Left lung (tissue), 10 donors: ENCODE data around the gene KIF22. TPM values are rescaled to one million over a fixed set of nuclear protein-coding genes. Genes with fewer than 3 reads are reported as not detected.

ENCODE experiments used
- ATAC-seq: fragments of 200-7000 bp; cut with Tn5 transposase; one replicate; pipeline ENCODE4 v1.9.1; 2020; ENCODE audit warnings: moderate library complexity
- DNase-seq, 4 donors: peaks; one replicate each; pipeline ENCODE4 v3.0.0-alpha.2; 2013 to 2020
- H3K27ac ChIP-seq, 2 donors: fragments of 200-600 bp; sonication (generic) in 1 of 2; one replicate each; pipeline versions ENCODE4 v1.5.0 to v1.8.0; 2020 to 2021
- H3K27me3 ChIP-seq, 2 donors: fragments of 200-600 bp; sonication (generic) in 1 of 2; one replicate each; pipeline versions ENCODE4 v1.5.0 to v1.8.0; 2020 to 2021
- H3K36me3 ChIP-seq, 2 donors: fragments of 200-600 bp; sonication (generic) in 1 of 2; one replicate each; pipeline versions ENCODE4 v1.5.0 to v1.8.0; 2020 to 2021
- H3K4me1 ChIP-seq, 2 donors: fragments of 200-600 bp; one replicate each; pipeline ENCODE4 v1.8.0; 2021
- H3K4me3 ChIP-seq, 2 donors: fragments of 200-600 bp; sonication (generic) in 1 of 2; one replicate each; pipeline versions ENCODE4 v1.5.0 to v1.8.0; 2020 to 2021; ENCODE audit warnings: mild to moderate bottlenecking in 1 of 2
- H3K9me3 ChIP-seq, 2 donors: fragments of 200-600 bp; sonication (generic) in 1 of 2; one replicate each; pipeline versions ENCODE4 v1.5.0 to v1.8.0; 2020 to 2021
- CTCF ChIP-seq, 2 donors: fragments of 200-600 bp; sonication (generic) in 1 of 2; IDR thresholded peaks; one replicate each; pipeline versions ENCODE4 v1.5.0 to v1.8.0; 2021; ENCODE audit warnings: antibody characterized with exemption in 2 of 2
- intact Hi-C, 2 donors: fragments of 100-400 bp; cut with DNase I; formaldehyde crosslinking; loops; one replicate each; pipeline versions ENCODE4 v1.11.2 to v1.14.2; 2022
- polyA plus RNA-seq, 6 donors: library from polyadenylated mRNA; unstranded; fragments of 120-200 nt; gene quantifications; one replicate each; pipeline ENCODE4 v1.2.1, GENCODE V29; 2013; ENCODE audit not compliant: insufficient read length in 6 of 6
- total RNA-seq, 2 donors: library from RNA; stranded (reverse); fragmentation: NEBNext Ultra II Directional; extraction: Animal tissue kit (Norgen Biotek cat#: 25700); gene quantifications; one replicate each; pipeline ENCODE4 v1.2.1, GENCODE V29; 2021
- donor health status: DM: no; HTN: yes; CAD: no.
- donor health status: DM: no; HTN: no; CAD: no.

Gene KIF22
- total and polyA plus RNA-seq, 8 donors = 24.8 to 92.2 (median 57.2) TPM

GRCh38 chr16:29854520-29855100 is 64.1 kb downstream of the KIF22 start:
- intact Hi-C loops = loop anchor here in 1 of 2 donors (10.0 kb wide), 1 partner anchor 150 kb away; no protein-coding TSS in a partner anchor
- H3K27ac ChIP-seq = no peak overlapping the region
- DNase-seq = no peak
- no peak for ATAC-seq
- H3K9me3 ChIP-seq = no peaks in the 10 kb centered on the region
- peaks cover 0 to 15% of the 10 kb centered on the region in 2 donors for H3K36me3 ChIP-seq
- H3K4me3 ChIP-seq = no peak overlapping the region
- no peaks in the 10 kb centered on the region for H3K4me1 ChIP-seq
- H3K27me3 ChIP-seq = no peaks in the 10 kb centered on the region
- TF ChIP-seq CTCF (IDR thresholded peaks at IDR 0.05) = no peak

Other genes starting within 250 kb of the KIF22 start
- gene SPN, start 127.5 kb upstream of the KIF22 start, total RNA-seq = 10 to 100 TPM; 27.7 to 29.1 TPM
- gene SPN, start 127.5 kb upstream of the KIF22 start, polyA plus RNA-seq = 1 to 10 TPM; 1.9 to 2.6 (median 2.4) TPM
- 10 to 100 TPM; 21.9 to 27.1 TPM for gene QPRT, start 111.6 kb upstream of the KIF22 start, total RNA-seq
- gene QPRT, start 111.6 kb upstream of the KIF22 start, polyA plus RNA-seq = 10 to 100 TPM; 46.2 to 58.8 (median 56.1) TPM
- 10 to 100 TPM in 1 of 2 donors, 1 to 10 TPM in 1; 3.3 to 13.6 TPM for gene C16orf54, start 44.8 kb upstream of the KIF22 start, total RNA-seq
- under 1 TPM; 0.33 to 0.73 (median 0.63) TPM for gene C16orf54, start 44.8 kb upstream of the KIF22 start, polyA plus RNA-seq
- gene ZG16, start 12.5 kb upstream of the KIF22 start, total RNA-seq = not detected
- gene ZG16, start 12.5 kb upstream of the KIF22 start, polyA plus RNA-seq = under 1 TPM in 5 of 6 donors, not detected in 1; 0.06 to 0.10 (median 0.07) TPM
- 100 to 1,000 TPM; 193 to 205 TPM for gene MAZ, start 15.8 kb downstream of the KIF22 start, total RNA-seq
- 100 to 1,000 TPM; 246 to 353 (median 292) TPM for gene MAZ, start 15.8 kb downstream of the KIF22 start, polyA plus RNA-seq
- gene PRRT2, start 21.4 kb downstream of the KIF22 start, total RNA-seq = 1 to 10 TPM in 1 of 2 donors, under 1 TPM in 1; 0.94 to 3.1 TPM
- gene PRRT2, start 21.4 kb downstream of the KIF22 start, polyA plus RNA-seq = 10 to 100 TPM in 5 of 6 donors, 1 to 10 TPM in 1; 9.0 to 15.1 (median 11.2) TPM
- 10 to 100 TPM; 16.4 to 23.1 TPM for gene PAGR1, start 25.4 kb downstream of the KIF22 start, total RNA-seq
- gene PAGR1, start 25.4 kb downstream of the KIF22 start, polyA plus RNA-seq = 10 to 100 TPM; 27.5 to 40.6 (median 30.6) TPM
- 100 to 1,000 TPM; 236 to 280 TPM for gene MVP, start 29.7 kb downstream of the KIF22 start, total RNA-seq
- gene MVP, start 29.7 kb downstream of the KIF22 start, polyA plus RNA-seq = 10 to 100 TPM; 12.5 to 22.8 (median 16.8) TPM
- gene CDIPT, start 72.5 kb downstream of the KIF22 start, total RNA-seq = 10 to 100 TPM; 69.5 to 84.8 TPM
- gene CDIPT, start 72.5 kb downstream of the KIF22 start, polyA plus RNA-seq = 10 to 100 TPM; 72.5 to 80.5 (median 78.3) TPM
- 10 to 100 TPM in 1 of 2 donors, 1 to 10 TPM in 1; 7.7 to 30.2 TPM for gene SEZ6L2, start 108.8 kb downstream of the KIF22 start, total RNA-seq
- gene SEZ6L2, start 108.8 kb downstream of the KIF22 start, polyA plus RNA-seq = 1 to 10 TPM; 4.9 to 6.3 (median 5.7) TPM
- gene ASPHD1, start 109.7 kb downstream of the KIF22 start, total RNA-seq = 10 to 100 TPM in 1 of 2 donors, 1 to 10 TPM in 1; 3.6 to 15.6 TPM
- under 1 TPM; 0.42 to 0.66 (median 0.61) TPM for gene ASPHD1, start 109.7 kb downstream of the KIF22 start, polyA plus RNA-seq
- gene KCTD13, start 135.5 kb downstream of the KIF22 start, total RNA-seq = 10 to 100 TPM; 14.8 to 20.9 TPM
- 10 to 100 TPM; 18.3 to 24.2 (median 21.3) TPM for gene KCTD13, start 135.5 kb downstream of the KIF22 start, polyA plus RNA-seq
- 100 to 1,000 TPM; 122 to 154 TPM for gene TMEM219, start 171.3 kb downstream of the KIF22 start, total RNA-seq
- gene TMEM219, start 171.3 kb downstream of the KIF22 start, polyA plus RNA-seq = 100 to 1,000 TPM; 103 to 128 (median 114) TPM
- gene TAOK2, start 183.1 kb downstream of the KIF22 start, total RNA-seq = 10 to 100 TPM; 61.4 to 64.5 TPM
- 10 to 100 TPM; 47.5 to 71.4 (median 55.0) TPM for gene TAOK2, start 183.1 kb downstream of the KIF22 start, polyA plus RNA-seq
- 10 to 100 TPM; 14.4 to 17.4 TPM for gene HIRIP3, start 204.9 kb downstream of the KIF22 start, total RNA-seq
- gene HIRIP3, start 204.9 kb downstream of the KIF22 start, polyA plus RNA-seq = 10 to 100 TPM; 17.8 to 20.7 (median 18.3) TPM
- 10 to 100 TPM; 55.5 to 59.6 TPM for gene INO80E, start 205.5 kb downstream of the KIF22 start, total RNA-seq
- 10 to 100 TPM; 42.1 to 59.3 (median 47.5) TPM for gene INO80E, start 205.5 kb downstream of the KIF22 start, polyA plus RNA-seq
- gene DOC2A, start 220.3 kb downstream of the KIF22 start, total RNA-seq = 1 to 10 TPM; 2.5 to 2.7 TPM
- gene DOC2A, start 220.3 kb downstream of the KIF22 start, polyA plus RNA-seq = 1 to 10 TPM in 5 of 6 donors, under 1 TPM in 1; 0.77 to 5.1 (median 3.2) TPM
- not detected for gene C16orf92, start 232.4 kb downstream of the KIF22 start, total RNA-seq
- not detected for gene C16orf92, start 232.4 kb downstream of the KIF22 start, polyA plus RNA-seq
- under 1 TPM in 1 of 2 donors, not detected in 1; 0.29 TPM for gene TLCD3B, start 240.5 kb downstream of the KIF22 start, total RNA-seq
- 1 to 10 TPM in 3 of 6 donors, under 1 TPM in 3; 0.28 to 1.4 (median 0.96) TPM for gene TLCD3B, start 240.5 kb downstream of the KIF22 start, polyA plus RNA-seq